GM12891 (cell line): ENCODE data around the gene NPL.

Experiments
- POLR2A ChIP-seq: IDR thresholded peaks from 2 replicates; pipeline ENCODE4 v1.6.1; 2011; ENCODE audit warnings: low read depth, low read length, control low read depth
- POLR2AphosphoS5 ChIP-seq: IDR thresholded peaks from 2 replicates; pipeline ENCODE4 v1.6.1; 2011; ENCODE audit warnings: low read depth, low read length, control low read depth

- no peak for TF ChIP-seq POLR2A
- TF ChIP-seq POLR2AphosphoS5 = no peak
Measured at GRCh38 chr1:182845379-182845778, 55.8 kb downstream of the NPL start.
